ENCODE results near the gene PERM1. TPM values are rescaled to one million over a fixed set of nuclear protein-coding genes. Genes with fewer than 3 reads are reported as not detected.

Gene PERM1
- total and polyA plus RNA-seq, 9 of the 15 experiments (the other 6 are each of a cell fraction or from before 2014, with no cell fraction given) = not detected

GRCh38 chr1:985126-985525, 3.2 kb upstream of the PERM1 start (continued):
- TF ChIP-seq SIN3A (IDR thresholded peaks at IDR 0.05; ENCODE audit: borderline replicate concordance in 2 of 2, control insufficient read depth in 1 of 2, low read depth in 2 of 2, low read length in 2 of 2) = no peak
- no peak for TF ChIP-seq NUFIP1 (IDR thresholded peaks at IDR 0.05; ENCODE audit: partially characterized antibody)
- no peak for TF ChIP-seq BCOR (IDR thresholded peaks at IDR 0.05)
- no peak for TF ChIP-seq ZNF707 (CRISPR knock-in tag; conservative IDR thresholded peaks at IDR 0.05)
- TF ChIP-seq SNRNP70 (optimal IDR thresholded peaks at IDR 0.05; ENCODE audit: low read depth, low read length) = no peak
- no peak for TF ChIP-seq HNRNPH1 (optimal IDR thresholded peaks at IDR 0.05; ENCODE audit: low read depth, low read length)
- TF ChIP-seq HMGXB4 (CRISPR knock-in tag; IDR thresholded peaks at IDR 0.05) = no peak

- peaks cover 0 to 46% of the 10 kb centered on the region in 2 experiments; a peak in 2 of 5 replicates for H3K4me1 ChIP-seq (replicated peaks in 1 of 2; ENCODE audit: control insufficient read depth in 2 of 2, insufficient read depth in 2 of 2, low read length in 2 of 2)
- H3K79me2 ChIP-seq (ENCODE audit: control insufficient read depth, insufficient read depth, low read length) = no peaks in the 10 kb centered on the region
- no peak overlapping the region for H3K27ac ChIP-seq (ENCODE audit: extremely low read depth, low read depth, low read length)
- no peaks in the 10 kb centered on the region for H3K9me3 ChIP-seq (replicated peaks; ENCODE audit: control insufficient read depth, insufficient read depth, low read depth, low read length)
- in situ Hi-C loops (cut with MboI) (loop anchor here (10.0 kb wide), 1 partner anchor 80 kb away; no protein-coding TSS in a partner anchor), intact Hi-C loops (cut with micrococcal nuclease) (loop anchor here (1.0 to 10.0 kb wide), 2 partner anchors 79 to 310 kb away; no protein-coding TSS in a partner anchor)
- no peaks in the 10 kb centered on the region for H3K36me3 ChIP-seq (ENCODE audit: control insufficient read depth, insufficient read depth, low read length)
- DNase-seq (ENCODE audit: extremely low read depth in 1 of 4, low spot score in 3 of 4) (no peak), ATAC-seq (no peak), FAIRE-seq (no peak)
- no peak overlapping the region for H3K4me2 ChIP-seq (ENCODE audit: insufficient read depth, low read length)
- H4K20me1 ChIP-seq (replicated peaks; ENCODE audit: control insufficient read depth, insufficient read depth, low read length) = peaks cover 13% of the 10 kb centered on the region
- no peak overlapping the region for H3K9ac ChIP-seq (ENCODE audit: insufficient read depth in 1 of 2, low read depth in 2 of 2, low read length in 2 of 2)
- 47% methylated on average over 12 of the region's 12 CpGs for WGBS (ENCODE audit: insufficient coverage, low coverage, missing lambda C conversion rate)
- no peak overlapping the region for H3K4me3 ChIP-seq
- ChIA-PET CTCF (ENCODE audit: low intra/inter-chr PET ratio) (interaction anchor here (0.6 to 2.9 kb wide), 7 partner anchors 9 to 955 kb away, joined by 3 to 27 read pairs (median 7); no protein-coding TSS in a partner anchor), POLR2A (interaction anchor here (0.6 to 1.0 kb wide), 2 partner anchors 13 to 279 kb away, joined by 3 to 6 read pairs; no protein-coding TSS in a partner anchor)
- no peak for TF ChIP-seq NFIC (IDR thresholded peaks at IDR 0.05)
- TF ChIP-seq CEBPB (tag; IDR thresholded peaks at IDR 0.05) = peak; percentile 38; the same call in 1 of the 2 replicates
- no peaks in the 10 kb centered on the region for H3K9me1 ChIP-seq (ENCODE audit: control insufficient read depth, insufficient read depth, low read length)
- no peak overlapping the region for H2AFZ ChIP-seq (ENCODE audit: low read depth, low read length)
- no TSS peak for BruUV-seq (replicated peaks)
- peaks cover 43 to 48% of the 10 kb centered on the region in 2 experiments; a peak in 4 of 5 replicates for H3K27me3 ChIP-seq (ENCODE audit: control insufficient read depth in 2 of 2, insufficient read depth in 2 of 2, low read length in 2 of 2)
Observed at GRCh38 chr1:984476-984814, 2.6 kb upstream of the PERM1 start.

Data from K562 (cell line).